ENCODE data around the gene STK16.

Gene STK16

GRCh38 chr2:219298759-219299371 is 53.6 kb downstream of the STK16 start:
- H3K4me3 ChIP-seq (ENCODE audit: control insufficient read depth, low read depth, low read length): no peak overlapping the region
- TF ChIP-seq CTCF (IDR thresholded peaks at IDR 0.05; ENCODE audit: control insufficient read depth, insufficient read depth, low read depth, low read length, missing control alignments): peak; percentile 99
- DNase-seq (ENCODE audit: low read depth): no peak

GRCh38 chr2:219299372-219299760 is 54.1 kb downstream of the STK16 start:
- no peak for TF ChIP-seq CTCF (IDR thresholded peaks at IDR 0.05; ENCODE audit: control insufficient read depth, insufficient read depth, low read depth, low read length, missing control alignments)
- H3K4me3 ChIP-seq (ENCODE audit: control insufficient read depth, low read depth, low read length): no peak overlapping the region
- no peak for DNase-seq (ENCODE audit: low read depth)
